HG03565 (cell line): ENCODE results near the gene IGSF21.

ENCODE experiments used
- ATAC-seq: cut with Tn5 transposase; IDR thresholded peaks from one replicate; pipeline ENCODE4 v1.9.1; 2021; ENCODE audit warnings: mild to moderate bottlenecking, moderate library complexity; ENCODE audit not compliant: unreplicated experiment

The IGSF21 gene

GRCh38 chr1:18390953-18391352 is 283.4 kb downstream of the IGSF21 start:
- no peak for ATAC-seq

- no peak for ATAC-seq
Measured at GRCh38 chr1:18394563-18395156, 287.1 kb downstream of the IGSF21 start.

- ATAC-seq = no peak
Measured at GRCh38 chr1:18396247-18396980, 288.8 kb downstream of the IGSF21 start.

- ATAC-seq = no peak
Measured at GRCh38 chr1:18397641-18398040, 290.0 kb downstream of the IGSF21 start.

GRCh38 chr1:18398791-18399530 is 291.4 kb downstream of the IGSF21 start:
- no peak for ATAC-seq

- ATAC-seq = no peak
Measured at GRCh38 chr1:18400347-18401102, 292.9 kb downstream of the IGSF21 start.

GRCh38 chr1:18401921-18402320 is 294.3 kb downstream of the IGSF21 start:
- no peak for ATAC-seq

- no peak for ATAC-seq
Measured at GRCh38 chr1:18404460-18404859, 296.9 kb downstream of the IGSF21 start.

GRCh38 chr1:18407166-18408045 is 299.8 kb downstream of the IGSF21 start:
- ATAC-seq = no peak

GRCh38 chr1:18408656-18409370 is 301.2 kb downstream of the IGSF21 start:
- ATAC-seq = no peak

GRCh38 chr1:18409609-18410237 is 302.1 kb downstream of the IGSF21 start:
- ATAC-seq = no peak

GRCh38 chr1:18410407-18410806 is 302.8 kb downstream of the IGSF21 start:
- ATAC-seq = no peak

- no peak for ATAC-seq
Measured at GRCh38 chr1:18411321-18411720, 303.7 kb downstream of the IGSF21 start.

- no peak for ATAC-seq
Measured at GRCh38 chr1:18411820-18412641, 304.4 kb downstream of the IGSF21 start.

GRCh38 chr1:18412882-18413353 is 305.3 kb downstream of the IGSF21 start:
- no peak for ATAC-seq

- no peak for ATAC-seq
Measured at GRCh38 chr1:18413541-18414305, 306.1 kb downstream of the IGSF21 start.

GRCh38 chr1:18414321-18414720 is 306.7 kb downstream of the IGSF21 start:
- ATAC-seq = no peak
